OCI-M2 (cell line): ENCODE results near the gene EFNA3.

Source experiments
- DNase-seq: peaks from one replicate; lab custom pipeline; 2025; ENCODE audit not compliant: unreplicated experiment; lab: John Stamatoyannopoulos, UW

EFNA3 gene

GRCh38 chr1:155078469-155079209 is at the start of gene EFNA3:
TSS of gene EFNA3 (plus strand) at chr1:155078837. CDS start at chr1:155078942, 105 bp downstream.
- no peak for DNase-seq

DNA sequence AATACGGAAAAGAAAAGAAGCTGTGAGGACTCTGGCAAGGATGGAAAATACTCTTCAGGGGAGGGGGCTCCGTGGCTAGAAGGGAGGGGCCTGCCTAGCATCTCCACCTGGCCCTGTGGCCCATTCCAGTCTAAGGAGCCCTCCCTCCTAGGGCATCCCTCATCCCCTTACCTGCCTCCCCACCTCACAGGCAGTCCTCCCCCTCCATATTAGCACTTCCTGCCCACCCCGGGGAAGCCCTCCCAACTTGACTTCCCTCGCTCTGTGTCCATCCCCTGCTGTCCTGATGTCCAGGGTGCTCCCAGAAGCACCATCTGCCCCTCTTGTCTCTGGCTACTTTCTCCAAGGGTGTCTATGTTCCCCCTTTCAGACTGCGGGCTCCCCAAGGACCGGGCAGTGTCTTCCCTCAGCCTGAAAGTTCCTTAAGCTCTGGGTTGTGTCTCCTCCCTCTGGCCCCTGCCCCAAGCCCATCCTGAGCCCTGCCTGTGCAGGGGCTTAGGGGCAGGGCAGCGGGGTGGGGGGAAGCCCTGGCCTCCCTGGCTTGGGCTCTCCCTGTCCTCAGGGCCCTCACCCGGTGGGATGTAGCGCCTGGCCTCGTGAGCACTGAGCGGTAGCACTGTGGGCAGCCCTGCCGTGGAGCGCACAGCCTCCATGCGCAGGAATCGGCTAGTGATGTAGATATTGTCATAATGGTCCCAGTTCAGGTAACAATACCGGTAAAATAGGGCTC is 49.0 kb upstream of the EFNA3 start:
- no peak for DNase-seq

- no peak for DNase-seq
These were observed 48.3 kb upstream of the EFNA3 start for GRCh38 chr1:155030243-155030795.

DNA sequence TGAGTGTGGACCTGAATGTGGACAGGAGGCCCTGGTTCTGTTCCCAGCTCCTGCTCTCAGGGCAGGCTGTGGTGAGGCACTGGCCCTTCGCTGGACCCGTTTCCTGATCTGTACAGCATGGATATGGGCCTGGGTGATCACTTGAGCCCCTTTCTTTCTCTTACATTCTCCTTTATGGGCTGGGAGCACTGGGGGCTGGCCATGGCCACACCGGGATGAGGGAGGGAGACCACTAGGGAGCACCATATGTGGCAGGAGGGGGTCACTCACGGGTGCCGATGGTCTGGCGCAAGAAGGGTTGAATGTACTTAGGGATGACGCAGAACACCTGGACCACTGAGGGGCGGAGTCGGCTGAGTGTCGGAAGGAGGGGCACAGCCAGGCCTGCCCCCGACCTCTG is 47.7 kb upstream of the EFNA3 start:
- DNase-seq, result no peak

GRCh38 chr1:155032886-155033285 is 45.8 kb upstream of the EFNA3 start:
- DNase-seq, result no peak

- DNase-seq, result no peak
These were observed 45.1 kb upstream of the EFNA3 start, which contains the start of the genes DCST1 and DCST2 for GRCh38 chr1:155033524-155033923. TSS of gene DCST1 (plus strand) at chr1:155033824. CDS start at chr1:155034037, 213 bp downstream. TSS of gene DCST2 (minus strand) at chr1:155033781. CDS start at chr1:155033701, 80 bp downstream.

- DNase-seq, result no peak
These were observed 44.1 kb upstream of the EFNA3 start for GRCh38 chr1:155034318-155035208.

- no peak for DNase-seq
These were observed 42.7 kb upstream of the EFNA3 start for GRCh38 chr1:155035936-155036335.

GRCh38 chr1:155037043-155037442 is 41.6 kb upstream of the EFNA3 start:
- DNase-seq, result no peak

DNA sequence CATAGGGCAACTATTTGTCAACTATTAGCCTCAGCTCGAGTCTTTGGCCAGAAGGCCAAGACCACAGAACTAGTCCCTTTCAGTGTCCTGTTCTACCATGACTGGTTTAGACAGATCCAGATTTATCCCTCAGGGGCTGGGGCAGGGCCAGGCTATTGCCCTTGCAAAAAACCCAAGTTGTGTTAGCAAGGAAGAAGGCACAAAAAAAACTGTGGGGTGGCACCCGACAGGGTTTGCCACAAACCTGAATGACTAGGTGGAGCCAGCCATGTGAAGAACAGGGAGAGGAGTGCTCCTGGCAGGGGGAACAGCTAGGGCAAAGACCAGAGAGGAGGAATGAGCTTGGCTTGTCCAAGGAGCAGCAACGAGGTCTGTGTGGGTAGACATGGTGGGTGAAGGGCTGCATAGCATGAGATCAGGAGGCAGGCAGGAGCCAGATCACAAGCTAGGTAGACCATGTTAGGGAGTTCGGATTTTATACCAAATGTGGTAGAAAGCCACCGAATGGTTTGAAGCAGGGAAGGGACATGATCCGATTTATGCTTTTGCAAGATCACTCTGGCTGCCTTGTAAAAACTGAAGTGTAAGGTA is 40.7 kb upstream of the EFNA3 start:
- DNase-seq, result no peak

- DNase-seq, result no peak
These were observed 39.9 kb upstream of the EFNA3 start for GRCh38 chr1:155038602-155039307.

DNA sequence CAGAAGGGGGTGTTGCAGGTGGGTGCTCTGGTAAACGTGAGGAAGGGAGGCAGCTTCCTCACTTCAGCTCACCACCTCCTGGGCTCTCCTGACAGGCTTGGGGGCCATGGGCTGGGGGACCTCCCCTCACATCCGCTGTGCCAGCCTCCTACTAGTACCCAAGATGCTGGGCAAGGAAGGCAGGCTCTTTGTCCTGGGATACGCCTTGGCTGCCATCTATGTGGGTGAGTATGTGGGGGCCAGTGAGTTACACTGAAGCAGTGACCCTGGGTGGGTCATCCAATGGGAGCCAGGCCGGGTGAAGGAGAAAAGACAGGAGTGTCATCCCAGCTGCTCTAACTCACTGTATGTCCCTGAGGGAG is 39.3 kb upstream of the EFNA3 start:
- no peak for DNase-seq

DNA sequence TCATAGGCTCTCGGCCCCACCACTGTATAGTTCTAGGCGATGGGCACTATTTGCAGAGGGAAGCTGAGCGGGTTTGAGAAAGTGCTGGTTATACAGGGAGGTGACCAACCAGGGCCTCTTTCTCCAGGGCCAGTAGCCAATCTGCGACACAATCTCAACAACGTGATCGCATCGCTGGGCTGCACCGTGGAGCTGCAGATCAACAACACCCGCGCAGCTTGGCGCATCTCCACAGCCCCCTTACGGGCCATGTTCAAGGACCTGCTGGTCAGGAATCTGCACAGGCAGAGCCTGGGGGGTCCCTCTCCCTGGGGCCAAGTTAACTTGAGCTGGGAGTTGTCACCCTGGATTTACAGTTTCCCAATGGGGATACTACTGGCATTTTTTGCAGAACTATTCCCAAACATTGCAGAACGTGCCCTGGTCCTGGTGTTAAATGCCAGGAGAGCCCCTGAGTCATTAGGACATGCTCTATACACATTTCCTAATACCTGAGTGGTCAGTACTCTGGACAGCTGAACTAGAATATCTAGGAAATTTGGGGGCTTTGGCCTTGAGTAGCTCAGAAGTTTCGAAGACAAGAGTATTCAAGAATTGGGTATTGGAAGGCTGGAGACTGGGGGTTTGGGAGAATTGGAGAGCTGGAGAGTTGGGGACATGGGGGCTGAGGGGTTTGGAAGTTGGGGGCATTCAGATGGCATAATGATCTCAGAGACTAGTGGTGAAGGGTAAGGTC is 38.1 kb upstream of the EFNA3 start:
- no peak for DNase-seq

GRCh38 chr1:155042789-155043188 is 35.8 kb upstream of the EFNA3 start:
- DNase-seq, result no peak

GRCh38 chr1:155043301-155043702 is 35.3 kb upstream of the EFNA3 start:
- DNase-seq, result no peak

GRCh38 chr1:155043793-155044192 is 34.8 kb upstream of the EFNA3 start:
- DNase-seq, result no peak

DNA sequence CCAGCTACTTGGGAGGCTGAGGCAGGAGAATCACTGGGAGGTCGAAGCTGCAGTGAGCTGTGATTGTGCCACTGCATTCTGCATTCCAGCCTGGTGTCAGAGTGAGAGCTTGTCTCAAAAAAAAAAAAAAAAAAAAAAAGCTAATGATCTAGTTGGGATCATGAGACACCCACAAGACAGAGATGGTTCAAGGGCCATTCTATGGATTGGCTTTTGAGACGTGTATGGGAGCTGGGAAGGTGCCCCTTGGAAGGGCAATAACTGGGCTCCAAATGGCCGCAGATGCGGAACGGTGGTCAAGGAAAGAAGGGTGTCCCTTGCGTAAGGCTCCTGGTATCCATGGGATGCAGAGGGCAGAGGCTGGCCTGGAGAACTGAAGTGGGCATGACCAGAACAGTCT is 34.3 kb upstream of the EFNA3 start:
- no peak for DNase-seq

DNA sequence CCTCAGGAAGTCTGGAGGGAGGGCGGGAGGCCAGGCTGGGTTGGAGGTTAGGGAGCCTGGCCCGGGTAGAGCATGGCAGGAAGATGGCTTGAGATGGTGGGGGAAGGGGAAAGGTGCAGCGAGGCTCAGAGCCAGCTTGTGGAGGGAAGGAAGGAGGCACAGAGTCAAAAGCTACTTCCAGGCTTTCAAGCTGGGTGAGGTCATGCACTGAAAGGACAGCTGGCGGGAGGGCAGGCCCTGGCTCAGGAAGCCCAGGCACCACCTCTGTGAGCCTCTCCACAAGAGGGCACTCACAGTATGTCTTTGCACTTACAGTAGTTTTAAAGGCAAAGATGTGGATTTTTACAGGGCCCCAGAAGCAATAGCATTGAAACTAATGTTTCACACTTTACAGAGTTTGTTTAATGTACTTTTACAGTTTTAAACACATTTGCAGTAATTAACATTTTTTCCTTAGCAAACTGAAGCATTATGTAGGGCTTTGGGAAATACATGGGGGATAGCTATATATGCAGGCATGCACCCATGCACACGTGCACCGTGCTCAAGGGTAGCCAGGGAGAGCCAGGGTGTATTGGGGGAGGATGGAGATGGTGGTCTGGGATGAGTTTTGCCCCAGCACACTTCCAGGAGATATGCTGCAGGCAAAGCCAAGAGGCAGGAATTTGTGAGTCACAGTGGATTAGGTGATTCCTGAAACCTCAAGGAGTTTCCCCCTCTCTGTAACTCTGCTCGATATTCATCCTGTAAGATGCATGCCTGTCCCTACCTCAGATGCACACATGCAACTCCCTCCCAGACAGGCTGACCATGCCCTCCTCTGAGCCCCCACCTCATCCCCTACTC is 33.6 kb upstream of the EFNA3 start:
- peak; percentile 26 for DNase-seq
